AG04450 (cell line): ENCODE results near the gene CIT. TPM values are rescaled to one million over a fixed set of nuclear protein-coding genes. Genes with fewer than 3 reads are reported as not detected.

Experiments used
- CTCF ChIA-PET: fragments of 300-600, 350-600 bp; formaldehyde crosslinking; extraction: SDS; loops from one replicate; lab custom pipeline; 2022; ENCODE audit warnings: antibody characterized with exemption, inconsistent platforms; lab: Charles Lee
- POLR2A ChIA-PET: fragments of 350-600 bp; formaldehyde crosslinking; extraction: SDS; loops from one replicate; lab custom pipeline; 2021; ENCODE audit warnings: antibody characterized with exemption, inconsistent platforms; lab: Yijun Ruan, JAX
- DNase-seq: peaks from one replicate; pipeline ENCODE4 v3.0.0-alpha.2; 2011; ENCODE audit warnings: low read depth, low spot score
- H3K27ac ChIP-seq: one replicate; pipeline ENCODE4 v1.5.1; 2012; ENCODE audit warnings: low read depth, low read length, control low read depth
- H3K27me3 ChIP-seq: one replicate; pipeline ENCODE4 v1.6.0; 2012; ENCODE audit warnings: low read length; ENCODE audit not compliant: control insufficient read depth, insufficient read depth
- H3K4me3 ChIP-seq: 2 replicates; pipeline ENCODE4 v1.5.1; 2011; ENCODE audit warnings: mild to moderate bottlenecking, low read depth, low read length, control low read depth
- H3K9me3 ChIP-seq: 2 replicates; pipeline ENCODE4 v1.5.1; 2012; ENCODE audit warnings: low read length; ENCODE audit not compliant: control insufficient read depth, insufficient read depth
- polyA plus RNA-seq: library from polyadenylated mRNA; depleted of rRNA; stranded (reverse); fragments of >200 nt; gene quantifications from 2 replicates; pipeline ENCODE4 v1.2.3, GENCODE V29; 2011; rRNA removed
- TF ChIP-seq, protein P1 (sequence below): IDR thresholded peaks from 2 replicates; pipeline ENCODE4 v1.5.1; 2011; ENCODE audit warnings: low read depth, low read length, control low read depth, inconsistent platforms

Gene CIT
- polyA plus RNA-seq, 1 experiment: 6.0 TPM

DNA sequence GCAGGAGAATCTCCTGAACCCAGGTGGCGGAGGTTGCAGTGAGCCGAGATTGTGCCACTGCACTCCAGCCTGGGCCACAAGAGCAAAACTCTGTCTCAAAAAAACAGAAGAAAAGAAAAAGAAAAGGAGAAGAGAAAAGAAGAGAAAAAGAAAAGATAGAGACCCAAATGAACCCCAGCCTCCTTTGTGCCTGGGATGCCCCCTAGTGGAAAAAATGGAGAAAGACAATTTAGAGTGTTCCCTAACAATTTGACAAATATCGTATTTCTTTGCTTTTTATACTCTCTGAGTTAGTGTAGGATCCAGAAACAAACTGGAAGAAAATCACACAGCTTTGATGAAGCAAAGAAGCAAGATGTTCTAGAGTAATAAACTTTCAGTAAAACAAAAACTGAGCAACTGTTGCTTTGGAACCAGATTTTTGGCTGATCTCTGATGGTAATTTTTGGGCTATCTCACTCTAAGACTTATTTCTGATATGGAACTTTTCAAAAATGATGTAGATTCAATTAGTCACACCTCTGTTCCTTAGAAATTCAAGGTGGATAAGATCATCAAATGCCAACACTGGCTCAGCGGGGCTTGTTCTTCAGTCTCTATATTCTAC is 227.8 kb downstream of the CIT start:
- DNase-seq: no peak

DNA sequence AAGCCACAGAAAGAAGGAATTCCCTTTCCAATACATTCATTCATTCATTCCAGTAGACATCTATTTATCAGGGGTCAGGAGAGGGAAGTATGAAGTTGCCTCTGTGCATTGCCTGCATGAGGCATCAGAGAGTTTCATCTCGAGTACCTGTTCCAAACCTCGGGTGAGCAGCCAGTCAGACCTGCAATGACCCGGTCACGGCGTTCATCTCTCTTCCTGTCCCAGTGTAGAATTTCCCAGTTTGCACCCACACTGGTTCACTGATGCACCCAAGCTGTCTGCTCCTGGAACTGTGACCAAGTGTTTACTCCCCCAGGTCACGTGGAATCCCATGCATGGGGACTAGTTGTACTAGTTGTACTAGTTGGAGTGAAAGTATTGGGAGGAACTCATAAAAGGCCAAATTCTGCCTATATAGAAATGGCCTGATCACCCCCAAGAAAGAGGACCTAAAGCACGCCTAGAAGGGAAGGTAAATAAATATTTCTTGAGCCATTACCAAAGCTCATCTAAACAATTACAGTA is 231.5 kb downstream of the CIT start:
- no peak overlapping the region for H3K27ac ChIP-seq
- no peaks in the 10 kb centered on the region for H3K9me3 ChIP-seq
- no peaks in the 10 kb centered on the region for H3K27me3 ChIP-seq
- TF ChIP-seq, protein P1, sequence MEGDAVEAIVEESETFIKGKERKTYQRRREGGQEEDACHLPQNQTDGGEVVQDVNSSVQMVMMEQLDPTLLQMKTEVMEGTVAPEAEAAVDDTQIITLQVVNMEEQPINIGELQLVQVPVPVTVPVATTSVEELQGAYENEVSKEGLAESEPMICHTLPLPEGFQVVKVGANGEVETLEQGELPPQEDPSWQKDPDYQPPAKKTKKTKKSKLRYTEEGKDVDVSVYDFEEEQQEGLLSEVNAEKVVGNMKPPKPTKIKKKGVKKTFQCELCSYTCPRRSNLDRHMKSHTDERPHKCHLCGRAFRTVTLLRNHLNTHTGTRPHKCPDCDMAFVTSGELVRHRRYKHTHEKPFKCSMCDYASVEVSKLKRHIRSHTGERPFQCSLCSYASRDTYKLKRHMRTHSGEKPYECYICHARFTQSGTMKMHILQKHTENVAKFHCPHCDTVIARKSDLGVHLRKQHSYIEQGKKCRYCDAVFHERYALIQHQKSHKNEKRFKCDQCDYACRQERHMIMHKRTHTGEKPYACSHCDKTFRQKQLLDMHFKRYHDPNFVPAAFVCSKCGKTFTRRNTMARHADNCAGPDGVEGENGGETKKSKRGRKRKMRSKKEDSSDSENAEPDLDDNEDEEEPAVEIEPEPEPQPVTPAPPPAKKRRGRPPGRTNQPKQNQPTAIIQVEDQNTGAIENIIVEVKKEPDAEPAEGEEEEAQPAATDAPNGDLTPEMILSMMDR: no peak
- no peak overlapping the region for H3K4me3 ChIP-seq
- ChIA-PET POLR2A (no interaction called here), CTCF (no interaction called here)
- no peak for DNase-seq

More for the DNA sequence above, 227.8 kb downstream of the CIT start:
- Histone ChIP-seq H3K4me3 (no peak overlapping the region), H3K27me3 (no peaks in the 10 kb centered on the region), H3K27ac (no peak overlapping the region), H3K9me3 (no peaks in the 10 kb centered on the region; the same call in 1 of the 2 replicates)
- TF ChIP-seq, protein P1: peak; percentile 58
- ChIA-PET POLR2A (no interaction called here), CTCF (interaction anchor here (0.7 to 1.7 kb wide), 2 partner anchors 9 to 24 kb away, joined by 5 read pairs; no protein-coding TSS in a partner anchor)

- POLR2A ChIA-PET: no interaction called here
- Histone ChIP-seq H3K27ac (no peak overlapping the region), H3K9me3 (no peaks in the 10 kb centered on the region), H3K27me3 (no peaks in the 10 kb centered on the region), H3K4me3 (no peak overlapping the region)
- DNase-seq: no peak
- TF ChIP-seq, protein P1: no peak
- CTCF ChIA-PET: no interaction called here
These were observed 232.2 kb downstream of the CIT start for GRCh38 chr12:119644930-119645329.

- no peak overlapping the region for H3K4me3 ChIP-seq
- DNase-seq: no peak
- CTCF ChIA-PET: interaction anchor here (0.6 to 1.3 kb wide), 2 partner anchors 9 to 35 kb away, joined by 4 read pairs; no protein-coding TSS in a partner anchor
- POLR2A ChIA-PET: no interaction called here
- TF ChIP-seq, protein P1: 0 out of 2 replicates have a peak, but pooled peaks have one; percentile 14
- H3K27me3 ChIP-seq: no peaks in the 10 kb centered on the region
- no peaks in the 10 kb centered on the region for H3K9me3 ChIP-seq
- no peak overlapping the region for H3K27ac ChIP-seq
These were observed 234.1 kb downstream of the CIT start for GRCh38 chr12:119642986-119643385.

Other genes with a start within 250 kb of the CIT start
- 33.8 and 34.3 TPM in 2 replicates for gene PRKAB1, start 209.2 kb downstream of the CIT start, polyA plus RNA-seq
- gene BICDL1, start 111.9 kb upstream of the CIT start, polyA plus RNA-seq: not detected in 2 replicates
- 52.9 and 64.9 TPM in 2 replicates for gene RAB35, start 239.4 kb upstream of the CIT start, polyA plus RNA-seq